ENCODE measurements around the gene CHP2. TPM values are rescaled to one million over a fixed set of nuclear protein-coding genes. Genes with fewer than 3 reads are reported as not detected.

The CHP2 gene
- total RNA-seq, 4 donors from 2014 or later: not detected

- no peak for TF ChIP-seq CTCF (IDR thresholded peaks at IDR 0.05; ENCODE audit: low read depth)
These were observed 18.5 kb downstream of the CHP2 start for GRCh38 chr16:23773339-23773738.

GRCh38 chr16:23781176-23781575, 26.4 kb downstream of the CHP2 start:
- no peak for TF ChIP-seq CTCF (IDR thresholded peaks at IDR 0.05; ENCODE audit: low read depth)

- no peak for TF ChIP-seq CTCF (IDR thresholded peaks at IDR 0.05; ENCODE audit: low read depth)
These were observed 30.1 kb downstream of the CHP2 start for GRCh38 chr16:23784811-23785447.

DNA sequence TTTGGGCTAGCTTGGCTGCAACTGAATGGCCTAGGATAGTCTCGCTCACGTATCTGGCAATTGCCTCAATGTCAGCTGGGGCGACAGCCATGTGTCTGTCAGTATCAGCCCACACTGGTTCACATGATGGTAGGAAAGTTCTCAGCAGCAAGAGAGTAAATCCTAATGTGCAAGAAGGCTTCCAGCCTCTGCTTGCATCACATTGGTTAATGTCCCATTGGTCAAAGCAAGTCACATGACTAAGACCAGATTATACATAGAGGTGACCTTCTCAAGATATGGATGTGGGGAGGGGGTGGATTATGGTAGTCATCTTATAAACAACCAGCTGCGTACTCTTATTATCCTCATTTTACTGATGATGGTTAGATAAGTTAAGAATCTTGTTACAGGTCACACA, 31.0 kb downstream of the CHP2 start:
- no peak for TF ChIP-seq CTCF (IDR thresholded peaks at IDR 0.05; ENCODE audit: low read depth)

- no peak for TF ChIP-seq CTCF (IDR thresholded peaks at IDR 0.05; ENCODE audit: low read depth)
These were observed 32.2 kb downstream of the CHP2 start for GRCh38 chr16:23786964-23787561.

DNA sequence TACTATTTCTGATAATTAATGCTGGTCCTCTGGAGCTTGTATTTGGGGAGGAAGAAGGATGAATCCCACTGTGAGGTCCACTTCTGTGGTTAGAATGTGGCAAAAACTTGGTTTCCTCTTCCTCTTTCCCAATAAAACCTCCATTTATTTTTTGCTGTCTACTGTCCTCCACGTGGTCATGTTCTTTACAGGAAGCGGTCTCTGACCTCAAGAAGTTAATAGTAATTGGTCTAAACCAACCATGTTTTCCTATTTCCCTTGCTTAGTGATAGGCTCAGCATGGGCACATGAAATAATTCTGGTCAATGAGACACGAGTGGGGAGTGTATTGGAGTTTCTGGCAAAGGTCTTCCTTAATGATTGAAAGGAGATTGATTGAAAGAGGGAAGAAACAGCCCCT, 33.9 kb downstream of the CHP2 start:
- TF ChIP-seq CTCF (IDR thresholded peaks at IDR 0.05; ENCODE audit: low read depth): no peak

GRCh38 chr16:23795378-23795777, 40.6 kb downstream of the CHP2 start:
- no peak for TF ChIP-seq CTCF (IDR thresholded peaks at IDR 0.05; ENCODE audit: low read depth)

Data from subcutaneous adipose tissue (tissue), 4 donors.